DOHH2 (cell line): ENCODE data around the gene TRIM6.
"Not testable (repeated sequence)": the region's sequence is repeated elsewhere in the genome, so short reads cannot be mapped to it uniquely, and the experiment has no call there.

Experiments
- H3F3A ChIP-seq: fragments of 200-600 bp; sonication (generic), shearing (Covaris generic); 2 replicates; pipeline ENCODE4 v1.6.0; 2016; ENCODE audit warnings: antibody characterized with exemption, mild to moderate bottlenecking; ENCODE audit not compliant: control insufficient read depth, insufficient read depth
- H3K27ac ChIP-seq: fragments of 200-600 bp; sonication (generic); 2 replicates; pipeline ENCODE4 v1.5.1; 2014; ENCODE audit warnings: low read depth, mild to moderate bottlenecking, low read length, moderate library complexity
- H3K27me3 ChIP-seq: fragments of 200-600 bp; sonication (generic); 2 replicates; pipeline ENCODE4 v1.6.1; 2014; ENCODE audit warnings: mild to moderate bottlenecking, low read length, mixed read lengths; ENCODE audit not compliant: control insufficient read depth
- H3K36me3 ChIP-seq: fragments of 200-600 bp; sonication (generic); 2 replicates; pipeline ENCODE4 v1.6.1; 2014; ENCODE audit warnings: mild to moderate bottlenecking, low read length, moderate library complexity, mixed read lengths; ENCODE audit not compliant: control insufficient read depth
- H3K4me1 ChIP-seq: fragments of 200-600 bp; sonication (generic); 2 replicates; pipeline ENCODE4 v1.6.1; 2014; ENCODE audit warnings: mild to moderate bottlenecking, low read length, mixed read lengths; ENCODE audit not compliant: control insufficient read depth
- H3K4me2 ChIP-seq: fragments of 200-600 bp; sonication (generic); 2 replicates; pipeline ENCODE4 v1.6.0; 2014; ENCODE audit warnings: mild to moderate bottlenecking, low read length, moderate library complexity
- H3K4me3 ChIP-seq: fragments of 200-600 bp; sonication (generic); 2 replicates; pipeline ENCODE4 v1.5.1; 2014; ENCODE audit warnings: mild to moderate bottlenecking, low read length, mixed read lengths
- H3K79me2 ChIP-seq: fragments of 200-600 bp; sonication (generic); 2 replicates; pipeline ENCODE4 v1.6.1; 2014; ENCODE audit warnings: mild to moderate bottlenecking, low read length, mixed read lengths; ENCODE audit not compliant: control insufficient read depth
- H3K9me2 ChIP-seq: fragments of 200-600 bp; sonication (generic); replicated peaks from 2 replicates; pipeline ENCODE4 v1.6.1; 2014; ENCODE audit warnings: mild to moderate bottlenecking, low read length, mixed read lengths; ENCODE audit not compliant: control insufficient read depth
- H3K9me3 ChIP-seq: fragments of 200-600 bp; sonication (generic); 2 replicates; pipeline ENCODE4 v1.6.1; 2014; ENCODE audit warnings: antibody characterized with exemption, low read length, mixed read lengths; ENCODE audit not compliant: control insufficient read depth, insufficient read depth
- H4K20me1 ChIP-seq: fragments of 200-600 bp; sonication (generic); 2 replicates; pipeline ENCODE4 v1.6.0; 2014; ENCODE audit warnings: low read depth, mild to moderate bottlenecking, antibody characterized with exemption, low read length, moderate library complexity; ENCODE audit not compliant: control insufficient read depth, insufficient read depth
- CTCF ChIP-seq: fragments of 200-600 bp; sonication (generic); IDR thresholded peaks from one replicate; pipeline ENCODE4 v1.5.1; 2014; ENCODE audit warnings: antibody characterized with exemption, mild to moderate bottlenecking, low read depth, low read length; ENCODE audit not compliant: poor library complexity, severe bottlenecking
- EZH2phosphoT487 ChIP-seq: fragments of 200-600 bp; sonication (generic); IDR thresholded peaks from 2 replicates; pipeline ENCODE4 v1.6.1; 2017; ENCODE audit warnings: borderline replicate concordance, mild to moderate bottlenecking, antibody characterized with exemption, low read length, moderate library complexity, mixed read lengths

TRIM6 gene

GRCh38 chr11:5643585-5643984, 47.1 kb downstream of the TRIM6 start:
- Histone ChIP-seq H3F3A (no peaks in the 10 kb centered on the region), H3K27me3 (no peaks in the 10 kb centered on the region), H3K79me2 (no peaks in the 10 kb centered on the region), H3K9me2 (no peaks in the 10 kb centered on the region), H3K4me3 (no peak overlapping the region), H3K4me2 (no peak overlapping the region), H3K4me1 (no peaks in the 10 kb centered on the region), H3K36me3 (no peaks in the 10 kb centered on the region), H4K20me1 (no peaks in the 10 kb centered on the region), H3K27ac (no peak overlapping the region), H3K9me3 (no peaks in the 10 kb centered on the region)
- TF ChIP-seq EZH2phosphoT487: no peak
- TF ChIP-seq CTCF: no peak

DNA sequence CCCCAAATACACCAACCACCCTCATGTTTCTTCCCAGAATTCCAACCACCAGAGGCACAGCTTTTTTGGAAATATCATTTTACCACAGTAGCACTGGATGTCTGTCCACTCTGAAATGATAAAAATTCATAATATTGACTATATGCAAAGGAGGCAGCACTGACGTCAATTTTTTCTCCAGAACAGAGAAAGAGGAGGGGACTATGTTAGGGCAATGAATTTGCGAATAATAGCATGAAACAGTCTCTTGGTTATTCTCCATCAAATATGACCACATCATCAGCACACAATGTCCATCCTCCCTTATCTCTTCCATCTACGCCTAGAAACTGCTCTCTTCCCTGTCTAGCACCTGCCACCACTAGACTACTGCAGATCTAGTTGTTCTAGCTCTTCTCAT, 49.7 kb downstream of the TRIM6 start:
- Histone ChIP-seq H3F3A (no peaks in the 10 kb centered on the region), H3K4me2 (no peak overlapping the region), H3K4me3 (no peak overlapping the region), H3K9me2 (no peaks in the 10 kb centered on the region), H3K27ac (no peak overlapping the region), H4K20me1 (no peaks in the 10 kb centered on the region), H3K9me3 (no peaks in the 10 kb centered on the region), H3K4me1 (no peaks in the 10 kb centered on the region), H3K79me2 (no peaks in the 10 kb centered on the region), H3K27me3 (no peaks in the 10 kb centered on the region), H3K36me3 (no peaks in the 10 kb centered on the region)
- TF ChIP-seq EZH2phosphoT487 (no peak), CTCF (no peak)

DNA sequence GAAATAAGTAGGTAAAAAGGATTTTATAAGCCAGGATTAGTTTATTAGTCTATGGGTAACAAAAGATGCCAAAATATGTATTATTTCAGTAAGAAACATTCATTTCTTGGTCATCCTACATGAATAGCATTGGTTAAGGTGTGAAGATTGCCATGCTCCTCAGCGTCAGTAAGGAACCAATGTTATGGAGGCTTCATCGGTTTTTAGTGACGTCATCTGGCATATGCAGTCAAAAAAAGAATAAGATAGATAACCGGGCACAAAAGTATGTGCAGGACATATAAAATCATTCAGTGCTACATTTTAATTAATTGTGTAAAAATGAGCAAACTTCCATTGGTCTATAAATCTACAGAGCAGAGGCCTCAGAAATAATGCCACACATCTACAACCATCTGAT, 59.0 kb downstream of the TRIM6 start:
- TF ChIP-seq EZH2phosphoT487: no peak
- TF ChIP-seq CTCF: no peak

DNA sequence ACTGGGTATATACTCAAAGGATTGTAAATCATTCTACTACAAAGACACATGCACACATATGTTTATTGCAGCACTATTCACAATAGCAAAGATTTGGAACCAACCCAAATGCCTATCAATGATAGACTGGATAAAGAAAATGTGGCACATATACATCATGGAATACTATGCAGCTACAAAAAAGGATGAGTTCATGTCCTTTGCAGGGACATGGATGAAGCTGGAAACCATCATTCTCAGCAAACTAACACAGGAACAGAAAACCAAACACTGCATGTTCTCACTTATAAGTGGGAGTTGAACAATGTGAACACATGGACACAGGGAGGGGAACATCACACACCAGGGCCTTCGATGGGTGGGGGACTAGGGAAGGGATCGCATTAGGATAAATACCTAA, 60.5 kb downstream of the TRIM6 start:
- not testable (repeated sequence) for H4K20me1 ChIP-seq, H3K27me3 ChIP-seq, H3K4me3 ChIP-seq, H3K4me1 ChIP-seq, H3K9me2 ChIP-seq, H3K9me3 ChIP-seq, H3K36me3 ChIP-seq, H3K79me2 ChIP-seq, H3K27ac ChIP-seq, H3F3A ChIP-seq, H3K4me2 ChIP-seq

More for the DNA sequence above, 59.0 kb downstream of the TRIM6 start:
- Histone ChIP-seq H4K20me1 (no peaks in the 10 kb centered on the region), H3K4me1 (no peaks in the 10 kb centered on the region), H3F3A (no peaks in the 10 kb centered on the region), H3K27me3 (no peaks in the 10 kb centered on the region), H3K4me3 (no peak overlapping the region), H3K4me2 (no peak overlapping the region), H3K27ac (no peak overlapping the region), H3K36me3 (no peaks in the 10 kb centered on the region), H3K79me2 (no peaks in the 10 kb centered on the region), H3K9me3 (peaks cover 3% of the 10 kb centered on the region; the same call in 1 of the 2 replicates), H3K9me2 (no peaks in the 10 kb centered on the region)
